AG09319 (cell line): Measurements from ENCODE around the gene TGM5.

Source experiments
- DNase-seq: peaks from one replicate; pipeline ENCODE4 v3.0.0-alpha.2; 2010; ENCODE audit warnings: low read depth; ENCODE audit errors: extremely low read depth
- TF ChIP-seq, protein P1 (sequence below): IDR thresholded peaks from 2 replicates; pipeline ENCODE4 v1.5.1; 2011; ENCODE audit warnings: low read depth, mild to moderate bottlenecking, inconsistent platforms, low read length, moderate library complexity

TGM5 gene

DNA sequence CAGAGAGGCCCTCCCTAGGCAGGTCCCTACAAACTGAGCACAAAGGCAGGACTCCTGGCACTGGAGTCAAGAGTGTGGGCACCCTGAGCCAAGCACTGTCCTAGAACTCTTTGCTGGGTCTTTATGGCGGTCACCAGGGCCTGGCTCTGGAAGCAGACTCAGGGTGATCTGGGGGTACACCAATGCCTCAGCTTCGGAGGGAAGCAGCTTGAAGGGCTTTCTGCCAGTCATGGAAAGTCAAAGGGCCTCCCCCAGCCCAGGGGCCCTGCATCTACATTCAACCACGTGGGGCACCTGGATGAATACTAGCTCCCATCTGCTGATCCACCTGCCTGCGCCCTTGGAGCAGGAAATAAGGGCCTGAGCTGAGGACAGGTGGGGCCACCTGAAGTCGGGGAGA is 53.3 kb downstream of the TGM5 start:
- DNase-seq = no peak
- TF ChIP-seq, protein P1, sequence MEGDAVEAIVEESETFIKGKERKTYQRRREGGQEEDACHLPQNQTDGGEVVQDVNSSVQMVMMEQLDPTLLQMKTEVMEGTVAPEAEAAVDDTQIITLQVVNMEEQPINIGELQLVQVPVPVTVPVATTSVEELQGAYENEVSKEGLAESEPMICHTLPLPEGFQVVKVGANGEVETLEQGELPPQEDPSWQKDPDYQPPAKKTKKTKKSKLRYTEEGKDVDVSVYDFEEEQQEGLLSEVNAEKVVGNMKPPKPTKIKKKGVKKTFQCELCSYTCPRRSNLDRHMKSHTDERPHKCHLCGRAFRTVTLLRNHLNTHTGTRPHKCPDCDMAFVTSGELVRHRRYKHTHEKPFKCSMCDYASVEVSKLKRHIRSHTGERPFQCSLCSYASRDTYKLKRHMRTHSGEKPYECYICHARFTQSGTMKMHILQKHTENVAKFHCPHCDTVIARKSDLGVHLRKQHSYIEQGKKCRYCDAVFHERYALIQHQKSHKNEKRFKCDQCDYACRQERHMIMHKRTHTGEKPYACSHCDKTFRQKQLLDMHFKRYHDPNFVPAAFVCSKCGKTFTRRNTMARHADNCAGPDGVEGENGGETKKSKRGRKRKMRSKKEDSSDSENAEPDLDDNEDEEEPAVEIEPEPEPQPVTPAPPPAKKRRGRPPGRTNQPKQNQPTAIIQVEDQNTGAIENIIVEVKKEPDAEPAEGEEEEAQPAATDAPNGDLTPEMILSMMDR = no peak

DNA sequence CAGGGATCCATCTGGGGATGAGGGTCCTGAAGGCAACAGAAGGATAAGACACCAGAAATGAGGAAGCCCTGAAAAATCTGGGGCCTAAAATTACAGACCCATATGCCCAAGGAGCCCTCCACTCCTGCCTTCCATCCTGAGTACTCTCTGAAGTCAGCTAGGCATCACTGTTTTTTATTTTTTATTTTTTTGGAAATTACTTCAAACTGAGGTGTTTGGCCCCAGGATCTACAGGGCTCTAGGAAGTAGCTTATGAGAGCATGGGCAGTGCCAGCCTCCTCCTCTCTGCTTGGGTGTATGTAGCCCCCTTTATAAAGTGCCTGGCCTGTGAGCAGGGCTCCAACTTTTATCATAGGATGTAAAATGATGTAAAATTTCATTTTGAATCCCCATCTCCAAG is 53.8 kb downstream of the TGM5 start:
- no peak for DNase-seq
- TF ChIP-seq, protein P1 = no peak

DNA sequence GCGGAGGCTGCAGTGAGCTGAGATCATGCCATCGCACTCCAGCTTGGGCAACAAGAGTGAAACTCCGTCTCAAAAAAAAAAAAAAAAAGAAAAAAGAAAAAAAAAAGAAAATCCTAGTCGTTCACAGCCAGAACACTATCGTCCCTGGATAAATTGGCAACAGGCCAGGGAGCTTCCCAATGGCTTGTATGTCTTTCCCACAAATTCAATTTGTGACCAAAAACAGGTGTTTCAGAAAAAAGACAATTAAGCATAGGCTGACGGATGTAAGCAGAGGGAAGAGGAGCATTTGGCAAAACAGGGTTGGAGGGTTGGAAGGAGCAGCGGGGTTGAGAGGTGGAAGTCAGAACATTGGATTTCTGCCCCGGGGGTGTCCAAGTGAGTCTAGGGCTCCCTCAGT is 54.4 kb downstream of the TGM5 start:
- no peak for DNase-seq

DNA sequence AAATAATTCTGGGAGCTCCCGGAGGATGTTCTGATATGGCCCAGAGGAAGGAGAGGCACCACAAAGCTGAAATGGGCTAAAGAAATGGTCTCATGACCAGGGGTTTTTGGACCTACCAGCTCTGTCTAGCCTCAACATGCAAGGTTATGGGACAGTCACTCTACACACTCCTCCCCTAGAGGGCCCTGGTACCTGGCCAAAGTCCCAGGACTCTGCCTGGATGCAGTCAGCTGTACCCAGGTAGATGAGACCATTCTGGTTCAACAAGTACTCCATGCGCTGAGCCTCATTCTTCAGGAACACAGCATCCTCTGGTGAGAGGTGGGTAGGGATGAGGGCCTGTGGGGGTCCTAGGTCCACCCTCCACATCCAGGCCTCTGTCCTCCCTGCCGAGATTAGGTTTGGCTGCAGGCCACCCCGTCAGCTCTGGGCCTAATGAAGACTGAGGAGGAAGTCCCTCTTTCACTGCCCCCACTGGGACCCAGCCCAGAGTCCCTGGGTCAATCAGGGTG is 55.4 kb downstream of the TGM5 start:
- no peak for DNase-seq
- TF ChIP-seq, protein P1 = no peak

More for the DNA sequence above, 54.4 kb downstream of the TGM5 start:
- TF ChIP-seq, protein P1 = no peak

DNA sequence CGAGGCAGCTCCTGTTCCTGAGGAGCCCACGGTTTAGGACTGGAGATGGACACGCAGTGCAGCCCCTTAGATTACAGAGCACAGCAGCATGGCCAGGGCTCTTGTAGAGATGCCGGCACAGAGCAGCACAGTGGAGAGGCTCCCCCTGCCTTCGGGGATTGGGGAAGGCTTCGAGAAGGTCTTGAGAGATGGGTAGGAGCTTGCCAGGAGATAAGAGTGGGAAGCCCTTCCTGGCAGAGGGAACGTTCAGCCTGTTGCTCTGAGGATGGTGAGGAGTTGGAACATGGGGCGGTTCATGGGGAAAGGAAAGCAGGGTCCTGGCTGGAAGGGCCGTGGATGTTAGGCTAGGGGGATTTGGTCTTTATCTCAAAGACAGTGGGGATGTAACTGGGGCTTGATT is 55.9 kb downstream of the TGM5 start:
- TF ChIP-seq, protein P1 = no peak
- no peak for DNase-seq

DNA sequence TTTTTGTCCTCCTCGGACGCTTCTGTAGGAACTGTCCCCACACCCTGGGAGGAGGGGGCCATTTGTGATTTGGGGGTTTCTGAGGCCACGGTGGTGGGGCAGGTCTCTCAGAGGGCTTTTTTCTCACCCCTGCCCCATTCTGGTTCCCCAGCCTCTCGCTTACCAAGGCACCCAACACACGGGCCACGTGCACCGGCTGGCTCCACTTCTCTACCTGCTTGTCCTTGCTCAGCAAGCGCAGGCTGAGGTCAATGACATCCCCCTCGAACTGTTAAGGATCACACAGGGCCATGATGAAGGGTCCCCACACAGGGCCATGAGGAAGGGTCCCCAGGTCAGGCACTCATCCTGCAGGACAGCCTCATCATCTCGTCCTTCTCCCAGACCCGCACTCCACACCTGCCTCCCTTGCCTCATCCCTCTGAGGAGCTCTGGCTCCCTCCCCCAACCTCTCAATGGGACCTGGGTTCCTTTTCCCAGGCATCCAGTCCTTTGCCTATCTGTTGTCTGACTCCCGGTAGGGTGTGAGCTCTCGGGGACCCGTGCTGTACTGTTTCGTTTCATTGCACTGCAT is 56.5 kb downstream of the TGM5 start:
- TF ChIP-seq, protein P1 = no peak
- DNase-seq = no peak

DNA sequence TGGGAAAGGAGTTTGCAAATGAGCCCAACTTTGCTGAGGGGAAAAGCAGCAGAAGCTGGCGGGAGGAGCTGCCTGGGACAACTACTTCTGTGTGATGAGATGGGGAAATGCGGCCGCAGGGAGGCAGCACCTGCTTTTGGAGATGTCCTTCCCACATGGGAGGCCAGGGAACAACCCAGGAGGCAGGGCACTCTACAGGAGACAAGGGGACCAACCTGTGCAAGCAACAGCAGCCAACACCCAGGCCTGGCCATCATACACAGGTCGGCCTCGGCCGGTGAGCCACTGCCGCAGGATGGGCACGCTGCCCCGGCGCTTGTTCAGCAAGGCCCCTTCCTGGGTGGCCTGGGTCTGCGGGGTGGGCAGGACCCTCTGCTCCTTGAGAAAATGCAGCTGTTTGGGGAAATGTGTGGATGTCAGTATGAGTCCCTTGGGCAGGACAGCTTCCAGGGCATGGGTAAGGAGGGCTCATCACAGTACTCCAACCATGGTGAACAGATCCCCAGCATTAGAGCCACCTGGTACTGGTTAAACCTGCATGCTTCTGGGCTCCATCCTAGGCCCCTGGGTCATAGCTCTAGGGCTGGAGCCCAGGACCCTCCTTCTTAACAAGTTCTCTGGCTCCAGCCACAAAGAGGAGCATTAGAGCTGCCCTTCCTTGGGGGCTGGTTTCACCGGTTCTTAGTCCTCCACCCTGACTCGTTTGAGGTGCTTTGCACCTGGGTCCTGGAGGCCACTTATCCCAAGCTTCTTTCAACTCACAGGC is 57.5 kb downstream of the TGM5 start:
- no peak for DNase-seq
- TF ChIP-seq, protein P1 = no peak; the same call in 1 of the 2 replicates
